Urinary bladder (tissue), 4 donors: ENCODE results near the gene ZNRF3. TPM values are rescaled to one million over a fixed set of nuclear protein-coding genes. Genes with fewer than 3 reads are reported as not detected.

Experiments
- DNase-seq: peaks from one replicate; pipeline ENCODE4 v3.0.0-alpha.2; 2015; ENCODE audit errors: extremely low spot score
- H3K27ac ChIP-seq: one replicate; pipeline ENCODE4 v1.5.1; 2013; ENCODE audit warnings: low read depth, mild to moderate bottlenecking, moderate library complexity
- H3K36me3 ChIP-seq: one replicate; pipeline ENCODE4 v1.6.1; 2013; ENCODE audit warnings: mild to moderate bottlenecking, moderate library complexity; ENCODE audit not compliant: insufficient read depth
- H3K4me1 ChIP-seq: one replicate; pipeline ENCODE4 v1.6.1; 2013; ENCODE audit warnings: mild to moderate bottlenecking, moderate library complexity; ENCODE audit not compliant: insufficient read depth
- H3K4me3 ChIP-seq: one replicate; pipeline ENCODE4 v1.5.1; 2013; ENCODE audit warnings: low read depth, low read length
- WGBS: extraction: QIAGEN DNeasy Blood & Tissue Kit; methylation state at CpG from one replicate; pipeline ENCODE4 v1.1.7; 2013; 5-methylcytosine and 5-hydroxymethylcytosine counted together
- polyA plus RNA-seq: library from polyadenylated mRNA; stranded (reverse); fragments of 200-250 nt; gene quantifications from one replicate; pipeline ENCODE4 v1.2.3, GENCODE V29; 2013
- total RNA-seq: library from RNA; depleted of rRNA; stranded (reverse); fragments of >200 nt; gene quantifications from one replicate; pipeline ENCODE4 v1.2.3, GENCODE V29; 2014
- donor health status: healthy with polysubstance abuse.
- donor health status: healthy.

ZNRF3 gene
- total and polyA plus RNA-seq, 2 donors = 7.4 to 8.7 TPM

- Histone ChIP-seq H3K4me1 (no peaks in the 10 kb centered on the region), H3K4me3 (no peak overlapping the region), H3K27ac (no peak overlapping the region), H3K36me3 (no peaks in the 10 kb centered on the region)
- no peak for DNase-seq
- 51% methylated on average over 3 of the region's 3 CpGs for WGBS
Measured at GRCh38 chr22:29089507-29089906, 206.1 kb downstream of the ZNRF3 start.

GRCh38 chr22:29090039-29090438 is 206.7 kb downstream of the ZNRF3 start:
- WGBS = 67% methylated on average over 3 of the region's 3 CpGs
- H3K4me1 ChIP-seq = no peaks in the 10 kb centered on the region
- no peak overlapping the region for H3K27ac ChIP-seq
- H3K4me3 ChIP-seq = no peak overlapping the region
- DNase-seq = no peak
- H3K36me3 ChIP-seq = no peaks in the 10 kb centered on the region

- Histone ChIP-seq H3K4me1 (no peaks in the 10 kb centered on the region), H3K4me3 (no peak overlapping the region), H3K36me3 (no peaks in the 10 kb centered on the region), H3K27ac (no peak overlapping the region)
- DNase-seq = no peak
- WGBS = 69% methylated on average over 4 of the region's 4 CpGs
Measured at GRCh38 chr22:29092243-29092642, 208.9 kb downstream of the ZNRF3 start.

- Histone ChIP-seq H3K36me3 (no peaks in the 10 kb centered on the region), H3K4me1 (no peaks in the 10 kb centered on the region), H3K27ac (no peak overlapping the region), H3K4me3 (no peak overlapping the region)
- DNase-seq = no peak
- WGBS = 82% methylated on average over 1 of the region's 1 CpG
Measured at GRCh38 chr22:29093030-29093429, 209.7 kb downstream of the ZNRF3 start.

GRCh38 chr22:29093501-29094300 is 210.3 kb downstream of the ZNRF3 start:
- H3K36me3 ChIP-seq = no peaks in the 10 kb centered on the region
- peak overlapping the region; percentile 72 for H3K27ac ChIP-seq
- H3K4me3 ChIP-seq = no peak overlapping the region
- DNase-seq = no peak
- WGBS = 52% methylated on average over 4 of the region's 4 CpGs
- no peaks in the 10 kb centered on the region for H3K4me1 ChIP-seq

GRCh38 chr22:29095459-29095858 is 212.1 kb downstream of the ZNRF3 start:
- H3K27ac ChIP-seq = no peak overlapping the region
- no peaks in the 10 kb centered on the region for H3K36me3 ChIP-seq

GRCh38 chr22:29096736-29097669 is 213.6 kb downstream of the ZNRF3 start:
- no peak for DNase-seq
- Histone ChIP-seq H3K4me1 (no peaks in the 10 kb centered on the region), H3K27ac (no peak overlapping the region), H3K4me3 (no peak overlapping the region), H3K36me3 (no peaks in the 10 kb centered on the region)
- WGBS = 82% methylated on average over 13 of the region's 13 CpGs

More at GRCh38 chr22:29095459-29095858, 212.1 kb downstream of the ZNRF3 start:
- no peak overlapping the region for H3K4me3 ChIP-seq
- no peaks in the 10 kb centered on the region for H3K4me1 ChIP-seq
- DNase-seq = no peak
- 93% methylated on average over 2 of the region's 2 CpGs for WGBS

- no peak overlapping the region for H3K4me3 ChIP-seq
- H3K4me1 ChIP-seq = no peaks in the 10 kb centered on the region
- H3K36me3 ChIP-seq = no peaks in the 10 kb centered on the region
- H3K27ac ChIP-seq = no peak overlapping the region
- 97% methylated on average over 2 of the region's 2 CpGs for WGBS
- no peak for DNase-seq
Measured at GRCh38 chr22:29098296-29098695, 214.9 kb downstream of the ZNRF3 start.

GRCh38 chr22:29102300-29102699 is 218.9 kb downstream of the ZNRF3 start:
- no peak for DNase-seq
- Histone ChIP-seq H3K4me3 (no peak overlapping the region), H3K36me3 (no peaks in the 10 kb centered on the region), H3K27ac (no peak overlapping the region), H3K4me1 (no peaks in the 10 kb centered on the region)
- WGBS = 95% methylated on average over 2 of the region's 2 CpGs

GRCh38 chr22:29103121-29103520 is 219.7 kb downstream of the ZNRF3 start:
- no peak for DNase-seq
- Histone ChIP-seq H3K4me3 (no peak overlapping the region), H3K4me1 (no peaks in the 10 kb centered on the region), H3K36me3 (no peaks in the 10 kb centered on the region), H3K27ac (no peak overlapping the region)
- WGBS = 87% methylated on average over 1 of the region's 1 CpG

GRCh38 chr22:29105468-29105867 is 222.1 kb downstream of the ZNRF3 start:
- H3K27ac ChIP-seq = no peak overlapping the region
- no peaks in the 10 kb centered on the region for H3K36me3 ChIP-seq
- no peaks in the 10 kb centered on the region for H3K4me1 ChIP-seq
- 70% methylated on average over 2 of the region's 2 CpGs for WGBS
- no peak for DNase-seq
- H3K4me3 ChIP-seq = no peak overlapping the region

- Histone ChIP-seq H3K4me3 (no peak overlapping the region), H3K36me3 (no peaks in the 10 kb centered on the region), H3K27ac (no peak overlapping the region), H3K4me1 (no peaks in the 10 kb centered on the region)
- 40% methylated on average over 4 of the region's 4 CpGs for WGBS
- DNase-seq = no peak
Measured at GRCh38 chr22:29106839-29107238, 223.5 kb downstream of the ZNRF3 start.
